Measurements from ENCODE around the gene TEX48.

DNA sequence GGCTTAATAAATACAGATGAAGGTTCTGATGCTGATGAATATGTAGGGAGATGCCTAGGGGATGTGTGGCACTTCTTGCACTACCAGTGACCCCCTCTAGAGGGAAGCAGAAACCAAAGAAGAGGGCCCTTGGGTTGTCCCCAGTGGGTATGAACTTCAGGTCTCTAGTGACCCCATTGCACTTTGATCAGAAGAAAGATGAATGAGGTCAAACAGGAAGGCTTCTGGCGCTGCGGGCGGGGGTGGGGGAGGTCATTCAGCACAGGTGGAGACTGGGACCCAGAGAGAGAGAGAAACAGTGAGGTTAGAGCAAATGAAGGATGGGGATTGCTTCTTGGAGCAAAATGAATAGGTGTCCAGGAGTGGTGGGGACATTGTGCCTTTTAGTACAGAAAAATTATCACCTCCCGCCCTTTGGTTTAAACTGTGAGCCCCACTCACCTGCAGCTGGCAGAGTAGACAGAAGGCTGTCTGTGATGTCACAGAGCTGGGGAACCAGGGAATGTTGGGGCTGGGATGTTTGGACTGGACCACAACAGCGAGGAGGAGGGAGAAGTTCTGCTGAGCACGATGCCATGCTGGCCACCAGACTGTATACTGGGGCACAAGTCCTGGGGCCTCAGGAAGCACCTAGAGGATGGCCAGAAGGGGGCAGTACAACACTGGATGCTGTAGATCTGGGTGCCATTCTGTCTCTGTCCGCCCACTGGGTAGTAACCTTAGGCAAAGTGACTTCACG is at the start of gene TEX48:
- TF ChIP-seq EZH2 (IDR thresholded peaks at IDR 0.05; ENCODE audit: borderline replicate concordance, insufficient read depth, low read length, poor library complexity, severe bottlenecking) (no peak), EP300 (conservative IDR thresholded peaks at IDR 0.05; ENCODE audit: poor library complexity, severe bottlenecking) (no peak), RAD21 (conservative IDR thresholded peaks at IDR 0.05) (no peak), SMC3 (conservative IDR thresholded peaks at IDR 0.05; ENCODE audit: poor library complexity) (no peak), POLR2AphosphoS5 (IDR thresholded peaks at IDR 0.05) (no peak), MXI1 (conservative IDR thresholded peaks at IDR 0.05; ENCODE audit: poor library complexity, severe bottlenecking) (no peak), TAF1 (IDR thresholded peaks at IDR 0.05; ENCODE audit: low read depth) (no peak)
- TF ChIP-seq, protein P1, sequence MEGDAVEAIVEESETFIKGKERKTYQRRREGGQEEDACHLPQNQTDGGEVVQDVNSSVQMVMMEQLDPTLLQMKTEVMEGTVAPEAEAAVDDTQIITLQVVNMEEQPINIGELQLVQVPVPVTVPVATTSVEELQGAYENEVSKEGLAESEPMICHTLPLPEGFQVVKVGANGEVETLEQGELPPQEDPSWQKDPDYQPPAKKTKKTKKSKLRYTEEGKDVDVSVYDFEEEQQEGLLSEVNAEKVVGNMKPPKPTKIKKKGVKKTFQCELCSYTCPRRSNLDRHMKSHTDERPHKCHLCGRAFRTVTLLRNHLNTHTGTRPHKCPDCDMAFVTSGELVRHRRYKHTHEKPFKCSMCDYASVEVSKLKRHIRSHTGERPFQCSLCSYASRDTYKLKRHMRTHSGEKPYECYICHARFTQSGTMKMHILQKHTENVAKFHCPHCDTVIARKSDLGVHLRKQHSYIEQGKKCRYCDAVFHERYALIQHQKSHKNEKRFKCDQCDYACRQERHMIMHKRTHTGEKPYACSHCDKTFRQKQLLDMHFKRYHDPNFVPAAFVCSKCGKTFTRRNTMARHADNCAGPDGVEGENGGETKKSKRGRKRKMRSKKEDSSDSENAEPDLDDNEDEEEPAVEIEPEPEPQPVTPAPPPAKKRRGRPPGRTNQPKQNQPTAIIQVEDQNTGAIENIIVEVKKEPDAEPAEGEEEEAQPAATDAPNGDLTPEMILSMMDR (IDR thresholded peaks at IDR 0.05; ENCODE audit: poor library complexity, severe bottlenecking): peak; percentile 33
